A549 (cell line): Measurements from ENCODE around the gene RFX1. TPM values are rescaled to one million over a fixed set of nuclear protein-coding genes. Genes with fewer than 3 reads are reported as not detected.

Experiments
- ATAC-seq, 2 experiments: fragments of 200-7000 bp in 1 of 2; fragments of >200 bp in 1 of 2; cut with Nextera tagmentation in 1 of 2; cut with Tn5 transposase in 1 of 2; 3 replicates each; pipeline versions ENCODE4 v1.8.0 to v1.9.1; 2018 to 2020; ENCODE audit warnings: mild to moderate bottlenecking in 1 of 2, moderate library complexity in 1 of 2
- CTCF ChIA-PET: fragments of 300-600 bp; sonication (Branson Sonifier 250); formaldehyde crosslinking; extraction: SDS; loops from one replicate; lab custom pipeline; 2021; ENCODE audit warnings: antibody characterized with exemption, inconsistent platforms; lab: Yijun Ruan, JAX
- POLR2A ChIA-PET: fragments of 350-600 bp; formaldehyde crosslinking; extraction: SDS; loops from one replicate; lab custom pipeline; 2021; ENCODE audit warnings: antibody characterized with exemption, inconsistent platforms; lab: Yijun Ruan, JAX
- DNase-seq, 2 experiments: peaks; one replicate each; pipeline versions ENCODE4 v3.0.0 to v3.0.0-alpha.2; 2011 to 2016; ENCODE audit warnings: low read depth in 1 of 2, low spot score in 1 of 2
- FAIRE-seq: peaks from 2 replicates; lab custom pipeline; 2011; peaks lifted over from hg19 to GRCh38; lab: Jason Lieb, UNC
- H3K27ac ChIP-seq, 2 experiments: fragments of >200 bp; sonication (Bioruptor Twin); formaldehyde crosslinking; 3 replicates each; pipeline ENCODE4 v1.5.1; 2016 to 2017
- H3K4me1 ChIP-seq: fragments of >200 bp; sonication (Bioruptor Twin); formaldehyde crosslinking; 3 replicates; pipeline ENCODE4 v1.6.1; 2016
- H3K4me2 ChIP-seq: fragments of >200 bp; sonication (Bioruptor Twin); formaldehyde crosslinking; 3 replicates; pipeline ENCODE4 v1.6.1; 2016
- H3K4me3 ChIP-seq: fragments of >200 bp; sonication (Bioruptor Twin); formaldehyde crosslinking; 3 replicates; pipeline ENCODE4 v1.5.1; 2016
- H3K9me3 ChIP-seq: fragments of >200 bp; sonication (Bioruptor Twin); formaldehyde crosslinking; 3 replicates; pipeline ENCODE4 v1.6.1; 2016
- BHLHE40 ChIP-seq: IDR thresholded peaks from 2 replicates; pipeline ENCODE4 v1.6.1; 2012; ENCODE audit warnings: low read depth, low read length, inconsistent platforms
- CBX2 ChIP-seq: fragments of 200-600 bp; sonication (generic); IDR thresholded peaks from 2 replicates; pipeline ENCODE4 v1.6.1; 2016; ENCODE audit warnings: low read depth, mild to moderate bottlenecking, borderline replicate concordance
- CEBPB ChIP-seq, 2 experiments: fragments of >200 bp in 1 of 2; sonication (Bioruptor Twin) in 1 of 2; formaldehyde crosslinking in 1 of 2; IDR thresholded peaks; 2 replicates each; pipeline ENCODE4 v1.6.1; 2012 to 2016
- CHD4 ChIP-seq: fragments of 200-600 bp; sonication (generic); IDR thresholded peaks from 2 replicates; pipeline ENCODE4 v1.6.1; 2016; ENCODE audit warnings: antibody characterized with exemption, mild to moderate bottlenecking, borderline replicate concordance
- EHF ChIP-seq: fragments of 250-450 bp; sonication (Bioruptor Pico); IDR thresholded peaks from 2 replicates; pipeline ENCODE4 v1.5.0; 2020; ENCODE audit warnings: mild to moderate bottlenecking
- EP300 ChIP-seq, 2 experiments: fragments of >200 bp; sonication (Bioruptor Twin); formaldehyde crosslinking; IDR thresholded peaks; 2 replicates in 1 of 2; 3 replicates in 1 of 2; pipeline ENCODE4 v1.6.1; 2016 to 2017
- ESRRA ChIP-seq: fragments of 150-350 bp; IDR thresholded peaks from 2 replicates; pipeline ENCODE4 v1.6.1; 2014; ENCODE audit warnings: mild to moderate bottlenecking, low read length, borderline replicate concordance
- FOSL2 ChIP-seq, 2 experiments: fragments of 450-650 bp in 1 of 2; fragments of >200 bp in 1 of 2; sonication (Bioruptor Twin) in 1 of 2; formaldehyde crosslinking; IDR thresholded peaks; 2 replicates each; pipeline versions ENCODE4 v1.5.0 to v1.6.1; 2016 to 2020; ENCODE audit warnings: mild to moderate bottlenecking in 1 of 2, moderate library complexity in 1 of 2
- FOXS1 ChIP-seq: fragments of 250-450 bp; sonication (Bioruptor Pico); IDR thresholded peaks from 2 replicates; pipeline ENCODE4 v1.5.0; 2020; ENCODE audit warnings: mild to moderate bottlenecking, moderate library complexity
- HOXB13 ChIP-seq: fragments of 250-450 bp; sonication (Bioruptor Pico); IDR thresholded peaks from 2 replicates; pipeline ENCODE4 v1.5.0; 2020; ENCODE audit warnings: low read depth, mild to moderate bottlenecking, moderate library complexity
- HOXB5 ChIP-seq: fragments of 250-450 bp; sonication (Bioruptor Pico); IDR thresholded peaks from 2 replicates; pipeline ENCODE4 v1.5.0; 2020; ENCODE audit warnings: mild to moderate bottlenecking, moderate library complexity
- KDM1A ChIP-seq: fragments of 200-600 bp; sonication (generic); IDR thresholded peaks from 2 replicates; pipeline ENCODE4 v1.6.1; 2016; ENCODE audit warnings: low read depth, mild to moderate bottlenecking
- MYC ChIP-seq: IDR thresholded peaks from 2 replicates; pipeline ENCODE4 v1.6.1; 2012; ENCODE audit warnings: mild to moderate bottlenecking, inconsistent platforms, low read length, improper control_type of control experiment, borderline replicate concordance
- PHF8 ChIP-seq: fragments of 200-600 bp; sonication (generic); IDR thresholded peaks from 2 replicates; pipeline ENCODE4 v1.6.1; 2016; ENCODE audit warnings: low read depth, mild to moderate bottlenecking, antibody characterized with exemption, moderate library complexity, borderline replicate concordance
- POLR2A ChIP-seq: IDR thresholded peaks from 2 replicates; pipeline ENCODE4 v1.6.1; 2012; ENCODE audit warnings: mild to moderate bottlenecking, low read length
- POLR2AphosphoS2 ChIP-seq: conservative IDR thresholded peaks from 2 replicates; pipeline ENCODE4 v1.6.1; 2012; ENCODE audit warnings: low read length, improper control_type of control experiment, inconsistent platforms
- RAD21 ChIP-seq, 2 experiments: fragments of >200 bp in 1 of 2; sonication (Bioruptor Twin) in 1 of 2; formaldehyde crosslinking in 1 of 2; IDR thresholded peaks in 1 of 2; conservative IDR thresholded peaks in 1 of 2; 2 replicates in 1 of 2; 3 replicates in 1 of 2; pipeline ENCODE4 v1.6.1; 2012 to 2018; ENCODE audit warnings: inconsistent platforms in 1 of 2
- RFX5 ChIP-seq: fragments of 450-650 bp; IDR thresholded peaks from 2 replicates; pipeline ENCODE4 v1.7.1; 2014; ENCODE audit warnings: antibody characterized with exemption, mild to moderate bottlenecking, moderate library complexity
- WGBS: methylation state at CpG from one replicate; pipeline ENCODE4 v1.1.6; 2017; ENCODE audit errors: missing lambda C conversion rate; 5-methylcytosine and 5-hydroxymethylcytosine counted together
- polyA plus RNA-seq, 4 experiments: library from polyadenylated mRNA; depleted of rRNA in 3 of 4; stranded (reverse); fragments of >200 nt; fragmentation: RNase III in 1 of 4; extraction: RNeasy Plus Mini Kit Qiagen cat#74134 plus additional on column Dnase treatment in 1 of 4; gene quantifications; 2 replicates in 3 of 4; 3 replicates in 1 of 4; pipeline ENCODE4 v1.2.3, GENCODE V29; 2011 to 2017
- TF ChIP-seq, protein P1 (sequence below): fragments of 250-450 bp; sonication (Bioruptor Pico); IDR thresholded peaks from 2 replicates; pipeline ENCODE4 v1.5.0; 2021; ENCODE audit warnings: mild to moderate bottlenecking, moderate library complexity, borderline replicate concordance
- TF ChIP-seq, protein P2 (sequence below): IDR thresholded peaks from 2 replicates; pipeline ENCODE4 v1.6.1; 2012; ENCODE audit warnings: low read depth, borderline replicate concordance
- TF ChIP-seq, protein P3 (sequence below): fragments of >200 bp; sonication (Bioruptor Twin); formaldehyde crosslinking; IDR thresholded peaks from 3 replicates; pipeline ENCODE4 v1.6.1; 2016
- TF ChIP-seq, protein P4 (sequence below): fragments of 150-350 bp; IDR thresholded peaks from 2 replicates; pipeline ENCODE4 v1.6.1; 2014; ENCODE audit warnings: low read depth, mild to moderate bottlenecking, low read length
- TF ChIP-seq, protein P5 (sequence below): IDR thresholded peaks from 2 replicates; pipeline ENCODE4 v1.6.1; 2012

The RFX1 gene
- polyA plus RNA-seq, 2 of the 4 experiments (the other 2 are of a cell fraction): 0.57 to 5.4 TPM

DNA sequence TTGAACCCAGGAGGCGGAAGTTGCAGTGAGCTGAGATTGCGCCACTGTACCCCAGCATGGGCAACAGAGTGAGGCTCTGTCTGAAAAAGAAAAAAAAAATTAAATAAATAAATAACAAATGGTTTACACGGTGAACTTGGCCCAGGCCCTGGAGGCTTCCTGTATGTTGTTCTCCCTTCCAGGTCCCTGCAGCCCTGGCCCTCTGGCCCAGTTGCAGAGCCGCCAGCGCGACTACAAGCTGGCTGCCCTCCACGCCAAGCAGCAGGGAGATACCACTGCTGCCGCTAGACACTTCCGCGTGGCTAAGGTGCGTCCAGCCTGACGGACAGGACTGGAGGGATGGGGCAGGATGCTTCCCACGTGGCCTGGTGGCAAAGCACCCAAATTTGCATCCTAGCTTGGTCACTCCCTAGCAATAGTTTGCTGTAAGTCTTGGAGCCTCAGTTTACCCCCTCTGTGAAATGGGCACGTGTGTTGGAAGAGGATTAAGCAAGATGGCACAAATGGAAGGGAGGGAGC is 88.2 kb downstream of the RFX1 start:
- ATAC-seq (no peak), DNase-seq (no peak), FAIRE-seq (no peak)
- 90% methylated on average over 14 of the region's 14 CpGs for whole genome bisulfite sequencing
- Histone ChIP-seq H3K4me3 (no peak overlapping the region), H3K9me3 (no peaks in the 10 kb centered on the region), H3K27ac (no peak overlapping the region), H3K4me2 (no peak overlapping the region), H3K4me1 (no peaks in the 10 kb centered on the region)
- CTCF ChIA-PET: interaction anchor here (0.7 to 0.9 kb wide), 2 partner anchors 61 to 141 kb away, joined by 3 to 4 read pairs; no protein-coding TSS in a partner anchor
- POLR2A ChIA-PET: no interaction called here
- no peak for TF ChIP-seq EHF (CRISPR knock-in tag)
- TF ChIP-seq KDM1A: peak; percentile 54; the same call in 1 of the 2 replicates
- no peak for TF ChIP-seq BHLHE40
- TF ChIP-seq, protein P1, sequence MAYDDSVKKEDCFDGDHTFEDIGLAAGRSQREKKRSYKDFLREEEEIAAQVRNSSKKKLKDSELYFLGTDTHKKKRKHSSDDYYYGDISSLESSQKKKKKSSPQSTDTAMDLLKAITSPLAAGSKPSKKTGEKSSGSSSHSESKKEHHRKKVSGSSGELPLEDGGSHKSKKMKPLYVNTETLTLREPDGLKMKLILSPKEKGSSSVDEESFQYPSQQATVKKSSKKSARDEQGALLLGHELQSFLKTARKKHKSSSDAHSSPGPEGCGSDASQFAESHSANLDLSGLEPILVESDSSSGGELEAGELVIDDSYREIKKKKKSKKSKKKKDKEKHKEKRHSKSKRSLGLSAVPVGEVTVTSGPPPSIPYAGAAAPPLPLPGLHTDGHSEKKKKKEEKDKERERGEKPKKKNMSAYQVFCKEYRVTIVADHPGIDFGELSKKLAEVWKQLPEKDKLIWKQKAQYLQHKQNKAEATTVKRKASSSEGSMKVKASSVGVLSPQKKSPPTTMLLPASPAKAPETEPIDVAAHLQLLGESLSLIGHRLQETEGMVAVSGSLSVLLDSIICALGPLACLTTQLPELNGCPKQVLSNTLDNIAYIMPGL (CRISPR knock-in tag): no peak
- no peak for TF ChIP-seq HOXB5 (CRISPR knock-in tag)
- TF ChIP-seq PHF8: no peak

DNA sequence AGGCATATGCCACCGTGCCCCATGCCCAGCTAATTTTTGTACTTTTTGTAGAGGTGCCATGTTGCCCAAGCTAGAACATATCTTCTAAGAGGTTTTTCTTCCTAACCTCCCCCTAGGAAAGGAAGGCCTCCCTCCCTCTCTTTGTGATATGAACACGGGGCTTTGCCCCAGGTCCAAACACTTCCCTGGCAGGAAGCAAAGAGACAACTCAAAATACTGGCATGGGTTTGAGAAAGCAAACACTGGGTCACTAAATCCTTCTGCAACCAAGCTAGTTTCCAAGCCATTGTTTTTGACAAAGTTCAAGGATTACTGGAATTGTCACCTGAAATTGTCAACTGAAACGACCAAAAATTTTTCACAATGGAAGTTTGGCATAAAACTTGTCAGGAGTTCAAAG is 91.3 kb downstream of the RFX1 start:
- WGBS: 81% methylated on average over 3 of the region's 3 CpGs
- TF ChIP-seq EP300 (IDR thresholded peaks at IDR 0.05): no peak
- TF ChIP-seq POLR2AphosphoS2: no peak
- TF ChIP-seq, protein P2, sequence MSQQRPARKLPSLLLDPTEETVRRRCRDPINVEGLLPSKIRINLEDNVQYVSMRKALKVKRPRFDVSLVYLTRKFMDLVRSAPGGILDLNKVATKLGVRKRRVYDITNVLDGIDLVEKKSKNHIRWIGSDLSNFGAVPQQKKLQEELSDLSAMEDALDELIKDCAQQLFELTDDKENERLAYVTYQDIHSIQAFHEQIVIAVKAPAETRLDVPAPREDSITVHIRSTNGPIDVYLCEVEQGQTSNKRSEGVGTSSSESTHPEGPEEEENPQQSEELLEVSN: no peak
- no peak for TF ChIP-seq HOXB13
- no peak for TF ChIP-seq MYC
- TF ChIP-seq, protein P3, sequence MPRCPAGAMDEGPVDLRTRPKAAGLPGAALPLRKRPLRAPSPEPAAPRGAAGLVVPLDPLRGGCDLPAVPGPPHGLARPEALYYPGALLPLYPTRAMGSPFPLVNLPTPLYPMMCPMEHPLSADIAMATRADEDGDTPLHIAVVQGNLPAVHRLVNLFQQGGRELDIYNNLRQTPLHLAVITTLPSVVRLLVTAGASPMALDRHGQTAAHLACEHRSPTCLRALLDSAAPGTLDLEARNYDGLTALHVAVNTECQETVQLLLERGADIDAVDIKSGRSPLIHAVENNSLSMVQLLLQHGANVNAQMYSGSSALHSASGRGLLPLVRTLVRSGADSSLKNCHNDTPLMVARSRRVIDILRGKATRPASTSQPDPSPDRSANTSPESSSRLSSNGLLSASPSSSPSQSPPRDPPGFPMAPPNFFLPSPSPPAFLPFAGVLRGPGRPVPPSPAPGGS: no peak
- TF ChIP-seq, protein P4, sequence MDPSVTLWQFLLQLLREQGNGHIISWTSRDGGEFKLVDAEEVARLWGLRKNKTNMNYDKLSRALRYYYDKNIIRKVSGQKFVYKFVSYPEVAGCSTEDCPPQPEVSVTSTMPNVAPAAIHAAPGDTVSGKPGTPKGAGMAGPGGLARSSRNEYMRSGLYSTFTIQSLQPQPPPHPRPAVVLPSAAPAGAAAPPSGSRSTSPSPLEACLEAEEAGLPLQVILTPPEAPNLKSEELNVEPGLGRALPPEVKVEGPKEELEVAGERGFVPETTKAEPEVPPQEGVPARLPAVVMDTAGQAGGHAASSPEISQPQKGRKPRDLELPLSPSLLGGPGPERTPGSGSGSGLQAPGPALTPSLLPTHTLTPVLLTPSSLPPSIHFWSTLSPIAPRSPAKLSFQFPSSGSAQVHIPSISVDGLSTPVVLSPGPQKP: no peak
- no peak for TF ChIP-seq CHD4
- no peak for TF ChIP-seq RFX5
- TF ChIP-seq KDM1A: no peak
- no peak for TF ChIP-seq FOXS1 (CRISPR knock-in tag)
- TF ChIP-seq, protein P5, sequence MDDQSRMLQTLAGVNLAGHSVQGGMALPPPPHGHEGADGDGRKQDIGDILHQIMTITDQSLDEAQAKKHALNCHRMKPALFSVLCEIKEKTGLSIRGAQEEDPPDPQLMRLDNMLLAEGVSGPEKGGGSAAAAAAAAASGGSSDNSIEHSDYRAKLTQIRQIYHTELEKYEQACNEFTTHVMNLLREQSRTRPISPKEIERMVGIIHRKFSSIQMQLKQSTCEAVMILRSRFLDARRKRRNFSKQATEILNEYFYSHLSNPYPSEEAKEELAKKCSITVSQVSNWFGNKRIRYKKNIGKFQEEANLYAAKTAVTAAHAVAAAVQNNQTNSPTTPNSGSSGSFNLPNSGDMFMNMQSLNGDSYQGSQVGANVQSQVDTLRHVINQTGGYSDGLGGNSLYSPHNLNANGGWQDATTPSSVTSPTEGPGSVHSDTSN: no peak
- no peak for TF ChIP-seq FOSL2 (IDR thresholded peaks at IDR 0.05)
- no peak for TF ChIP-seq FOSL2 (CRISPR knock-in tag; IDR thresholded peaks at IDR 0.05)
- no peak for TF ChIP-seq CEBPB (IDR thresholded peaks at IDR 0.05)
- TF ChIP-seq CBX2: no peak
- no peak for TF ChIP-seq ESRRA
- no peak for TF ChIP-seq RAD21 (conservative IDR thresholded peaks at IDR 0.05 in 1 of 2, IDR thresholded peaks at IDR 0.05 in 1 of 2)
- no peak for TF ChIP-seq POLR2A
- DNase-seq (no peak), FAIRE-seq (no peak), ATAC-seq (no peak)
- no peaks in the 10 kb centered on the region for H3K9me3 ChIP-seq
- H3K27ac ChIP-seq: no peak overlapping the region
- POLR2A ChIA-PET: no interaction called here
- H3K4me3 ChIP-seq: no peak overlapping the region
- H3K4me1 ChIP-seq: no peaks in the 10 kb centered on the region
- CTCF ChIA-PET: interaction anchor here (1.2 kb wide), 1 partner anchor 10 kb away, joined by 6 read pairs; no protein-coding TSS in a partner anchor
- H3K4me2 ChIP-seq: no peak overlapping the region
